GM20431 (cell line): ENCODE results near the gene TREH.

Source experiments
- in situ Hi-C: fragments of 300-500 bp; cut with MseI, MboI; formaldehyde crosslinking; loops from one replicate; pipeline ENCODE4 v1.15.0; 2020; ENCODE audit warnings: low sequenced_read_pairs; ENCODE audit not compliant: unreplicated experiment

Gene TREH

DNA sequence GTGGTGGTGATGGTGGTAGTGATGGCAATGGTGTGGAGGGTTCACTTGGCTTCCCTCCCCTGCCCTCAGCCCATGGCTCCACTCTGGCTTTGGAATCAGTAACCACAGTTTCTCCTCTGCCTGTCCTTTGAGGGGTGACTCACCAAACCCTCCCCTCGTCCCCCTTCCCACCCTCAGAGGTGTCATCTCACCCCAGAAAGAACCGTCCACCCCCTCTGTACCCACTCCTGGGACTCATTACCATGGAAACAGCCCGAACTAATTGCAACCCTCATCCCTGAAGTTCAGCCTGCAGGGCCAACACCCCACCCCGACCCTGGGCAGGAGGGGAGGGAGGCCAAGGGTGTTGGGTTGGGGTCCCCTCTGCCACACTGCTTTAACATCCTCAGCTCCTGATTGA is 45.5 kb downstream of the TREH start:
- in situ Hi-C loops: no loop called here

DNA sequence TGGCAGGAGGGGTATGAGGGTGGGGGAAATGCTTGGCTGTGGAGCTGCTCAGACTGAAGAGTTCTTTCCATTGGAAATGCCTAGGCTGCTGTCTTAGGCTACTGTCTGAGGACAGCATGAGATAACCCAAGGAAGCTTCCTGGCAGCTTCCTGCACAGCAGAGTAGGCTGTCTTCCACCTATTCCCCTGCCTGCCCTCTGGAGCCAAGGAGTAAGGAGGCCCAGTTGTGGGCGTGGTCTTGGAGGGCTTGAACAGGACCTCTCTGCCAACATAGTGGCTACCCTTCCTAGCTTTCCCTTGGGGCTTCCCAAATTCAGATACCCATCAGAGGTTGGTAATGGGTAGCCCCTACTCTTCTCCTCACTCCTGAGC is 46.1 kb downstream of the TREH start:
- in situ Hi-C loops: no loop called here

DNA sequence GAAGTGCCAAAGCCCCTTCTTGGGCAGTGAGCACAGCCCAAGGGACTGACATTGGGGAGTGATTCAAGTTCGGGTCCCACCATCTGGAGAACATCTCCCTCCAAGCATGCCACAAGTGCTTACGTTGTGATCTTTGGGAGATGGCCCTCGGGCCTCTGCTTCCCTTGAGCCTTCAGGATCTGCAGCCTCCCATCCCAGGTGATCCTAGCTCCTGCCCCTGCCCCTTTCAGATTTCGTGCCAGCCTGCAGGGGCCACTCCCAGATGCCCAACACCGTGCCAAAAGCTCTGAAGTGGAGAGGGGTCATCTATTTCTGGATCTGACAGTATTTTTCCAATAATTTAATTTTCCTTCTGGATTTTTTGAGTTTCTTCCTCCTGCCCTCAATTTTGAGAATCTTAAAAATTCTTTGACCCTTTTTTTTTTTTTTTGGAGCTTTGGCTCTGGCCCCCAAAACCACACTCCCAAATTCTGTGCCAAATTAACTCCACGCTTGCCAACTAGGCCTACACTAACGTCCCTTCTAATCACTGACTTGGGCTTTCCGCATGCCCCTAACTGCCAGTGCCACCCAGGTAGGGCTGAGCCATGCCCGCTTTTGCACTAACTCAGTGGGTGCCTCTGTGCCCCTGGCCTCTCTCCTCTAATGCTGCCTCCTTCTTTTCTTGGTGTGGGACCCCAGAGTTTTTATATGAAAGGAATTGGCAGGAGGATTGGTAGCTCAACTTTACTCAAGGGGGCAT is 46.7 kb downstream of the TREH start:
- in situ Hi-C loops: no loop called here

DNA sequence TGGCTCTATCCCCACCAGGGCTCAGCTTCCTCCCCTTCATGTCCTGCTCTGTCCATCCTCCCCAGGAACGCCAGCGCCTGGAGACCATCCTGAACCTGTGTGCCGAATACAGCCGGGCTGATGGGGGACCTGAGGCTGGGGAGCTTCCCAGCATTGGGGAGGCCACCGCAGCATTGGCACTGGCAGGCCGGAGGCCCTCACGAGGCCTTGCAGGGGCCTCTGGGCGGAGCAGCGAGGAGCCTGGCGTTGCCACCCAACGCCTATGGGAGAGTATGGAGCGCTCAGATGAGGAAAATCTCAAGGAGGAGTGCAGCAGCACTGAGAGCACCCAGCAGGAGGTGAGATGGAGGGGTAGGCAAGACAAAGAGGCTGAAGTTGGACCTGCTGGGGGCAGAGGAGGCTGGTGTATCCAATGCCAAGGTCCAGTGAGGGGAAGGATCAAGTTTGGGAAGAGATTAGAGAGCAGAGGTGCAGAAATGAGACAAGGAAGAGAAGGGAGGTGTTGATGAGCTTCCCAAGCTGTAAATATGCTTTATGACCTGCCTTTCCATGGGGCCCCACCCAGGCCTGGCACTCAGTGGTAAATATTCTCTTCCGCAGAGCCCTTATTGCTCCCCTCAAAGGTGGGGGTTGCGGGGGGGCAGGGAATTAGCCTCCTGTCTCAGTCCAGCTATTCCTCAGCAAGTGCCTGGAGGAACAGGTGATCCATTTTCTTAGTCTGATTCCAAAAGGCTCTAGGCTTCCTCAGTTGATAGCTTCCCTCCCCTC is 48.1 kb downstream of the TREH start:
- in situ Hi-C loops: no loop called here

DNA sequence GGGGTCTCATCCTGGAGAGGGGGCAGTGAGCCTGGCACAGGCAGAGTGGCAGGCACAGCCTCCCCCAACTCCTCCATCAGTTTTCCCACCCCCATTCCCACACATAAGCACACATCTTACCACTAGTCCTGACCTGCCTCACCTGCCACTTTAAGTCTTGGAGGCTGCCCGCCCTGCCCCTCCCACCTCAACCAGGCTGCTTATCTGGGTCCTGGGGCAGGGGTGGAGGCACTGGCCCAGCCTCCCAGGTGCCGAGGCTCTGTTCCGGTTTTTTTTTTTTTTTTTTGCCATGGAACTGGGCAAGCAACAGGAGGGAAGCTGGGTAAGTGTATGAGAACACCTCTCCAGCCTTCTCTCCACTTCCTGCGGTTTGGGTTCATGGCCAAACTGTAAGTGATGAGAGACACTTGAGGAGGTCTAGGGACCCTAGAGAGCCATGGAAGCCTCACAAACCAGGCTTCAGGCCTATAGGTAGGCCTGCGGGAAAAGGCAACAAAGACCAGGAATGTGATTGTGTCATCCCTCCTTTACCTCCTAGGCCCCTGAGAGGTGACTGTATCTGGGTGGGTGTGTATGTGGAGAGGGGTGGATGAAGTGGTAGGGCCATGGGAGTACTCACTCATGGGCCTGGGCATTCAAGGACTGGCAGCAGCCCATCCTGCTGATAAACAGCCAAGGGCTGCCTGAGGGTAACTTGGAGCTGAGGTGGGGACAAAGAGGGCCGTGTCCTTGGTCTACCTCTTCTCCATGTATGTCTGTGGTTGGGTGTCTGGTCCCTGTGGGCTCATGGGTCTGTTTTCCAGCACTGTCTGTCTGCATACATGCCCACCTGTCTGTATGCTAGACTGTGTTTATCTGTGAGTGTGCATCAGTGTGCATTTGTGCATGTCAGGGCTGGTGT is 49.4 kb downstream of the TREH start:
- in situ Hi-C loops: no loop called here

DNA sequence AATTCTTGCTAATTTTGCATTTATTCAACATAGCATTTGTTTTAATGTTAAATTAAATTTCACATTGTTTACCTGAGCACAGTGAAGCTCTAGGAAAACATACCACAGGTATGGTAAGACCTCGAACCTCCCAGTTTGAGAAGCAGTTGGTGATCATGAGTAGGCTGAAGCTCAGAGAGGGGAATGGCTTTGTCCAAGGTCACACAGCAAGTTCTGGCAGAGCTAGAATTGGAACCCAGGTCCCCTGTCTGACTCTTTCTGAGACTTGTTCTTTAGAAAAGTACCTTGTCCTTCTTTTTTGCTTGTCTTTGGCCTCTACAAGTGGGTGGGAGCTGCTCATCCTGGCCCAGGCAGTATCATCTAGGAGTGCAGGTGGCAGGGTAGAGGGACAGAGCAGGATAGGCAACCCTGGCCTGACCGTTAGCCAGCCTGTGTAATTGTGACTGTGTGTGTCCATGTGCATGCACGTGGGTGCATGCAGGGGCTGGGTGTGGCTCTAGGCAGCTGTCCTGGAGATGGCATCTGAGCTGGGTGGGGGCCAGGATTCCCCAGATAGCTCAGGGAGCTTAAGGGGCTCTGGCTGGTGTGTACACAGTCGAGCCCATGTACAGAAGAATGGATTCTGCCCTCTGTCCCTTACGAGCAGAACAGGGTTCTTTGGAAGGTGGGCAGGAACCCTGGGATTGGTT is 50.4 kb downstream of the TREH start:
- in situ Hi-C loops: no loop called here

DNA sequence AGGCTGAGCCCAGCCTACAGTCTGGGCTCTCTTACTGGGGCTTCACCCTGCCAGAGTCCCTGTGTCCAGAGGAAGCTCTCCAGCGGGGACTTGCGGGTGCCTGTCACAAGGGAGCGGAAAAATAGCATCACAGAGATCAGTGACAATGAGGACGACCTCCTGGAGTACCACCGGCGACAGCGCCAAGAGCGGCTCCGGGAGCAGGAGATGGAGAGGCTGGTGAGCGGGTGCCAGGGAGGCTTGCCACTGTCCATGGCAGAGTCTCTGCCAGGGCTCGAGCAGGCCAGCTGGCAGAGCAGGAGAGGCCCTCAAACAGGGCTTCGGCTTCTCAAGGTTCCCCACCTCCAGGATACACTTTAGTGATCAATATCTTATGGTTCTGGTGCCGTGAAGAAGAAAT is 51.0 kb downstream of the TREH start:
- in situ Hi-C loops: no loop called here

DNA sequence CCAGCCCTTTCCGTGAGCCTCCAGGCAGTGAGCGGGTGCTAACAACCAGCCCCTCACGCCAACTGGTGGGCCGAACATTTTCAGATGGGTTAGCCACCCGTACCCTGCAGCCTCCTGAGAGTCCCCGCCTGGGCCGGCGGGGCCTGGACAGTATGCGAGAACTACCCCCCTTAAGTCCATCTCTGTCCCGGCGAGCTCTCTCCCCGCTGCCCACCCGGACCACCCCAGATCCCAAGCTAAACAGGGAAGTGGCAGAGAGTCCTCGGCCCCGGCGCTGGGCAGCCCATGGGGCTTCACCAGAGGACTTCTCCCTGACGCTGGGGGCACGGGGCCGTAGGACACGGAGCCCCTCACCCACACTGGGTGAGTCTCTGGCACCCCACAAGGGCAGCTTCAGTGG is 51.4 kb downstream of the TREH start:
- in situ Hi-C loops: no loop called here

DNA sequence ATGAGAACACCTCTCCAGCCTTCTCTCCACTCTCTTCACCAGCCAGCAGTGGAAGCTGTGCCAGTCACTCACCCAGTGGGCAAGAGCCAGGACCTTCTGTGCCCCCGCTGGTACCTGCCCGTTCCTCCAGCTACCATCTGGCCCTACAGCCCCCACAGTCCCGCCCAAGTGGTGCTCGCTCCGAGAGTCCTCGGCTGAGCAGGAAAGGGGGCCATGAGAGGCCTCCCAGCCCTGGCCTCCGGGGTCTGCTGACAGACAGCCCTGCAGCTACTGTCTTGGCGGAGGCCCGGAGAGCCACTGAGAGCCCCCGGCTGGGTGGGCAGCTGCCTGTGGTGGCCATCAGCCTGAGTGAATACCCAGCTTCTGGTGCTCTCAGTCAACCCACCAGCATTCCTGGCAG is 51.9 kb downstream of the TREH start:
- in situ Hi-C loops: no loop called here

DNA sequence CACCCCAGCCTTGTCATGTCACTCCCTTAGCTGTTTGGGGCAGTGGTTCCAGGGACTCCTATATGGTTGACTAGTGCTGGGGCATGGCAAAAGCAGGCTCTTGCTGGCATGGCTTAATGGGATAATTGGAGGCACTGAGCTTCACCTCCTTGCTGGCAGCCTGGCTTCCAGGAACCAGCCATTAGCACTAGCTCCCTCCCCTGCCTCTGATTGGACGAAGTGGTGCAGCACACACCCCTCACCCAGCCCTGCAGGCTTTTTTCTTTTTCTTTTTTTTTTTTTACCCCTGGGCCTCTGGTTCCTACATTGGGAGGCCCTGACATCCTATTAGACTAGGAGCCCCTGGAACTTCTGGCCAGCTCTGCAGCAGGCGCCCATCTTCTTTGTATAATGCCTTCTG is 53.5 kb downstream of the TREH start:
- in situ Hi-C loops: no loop called here

DNA sequence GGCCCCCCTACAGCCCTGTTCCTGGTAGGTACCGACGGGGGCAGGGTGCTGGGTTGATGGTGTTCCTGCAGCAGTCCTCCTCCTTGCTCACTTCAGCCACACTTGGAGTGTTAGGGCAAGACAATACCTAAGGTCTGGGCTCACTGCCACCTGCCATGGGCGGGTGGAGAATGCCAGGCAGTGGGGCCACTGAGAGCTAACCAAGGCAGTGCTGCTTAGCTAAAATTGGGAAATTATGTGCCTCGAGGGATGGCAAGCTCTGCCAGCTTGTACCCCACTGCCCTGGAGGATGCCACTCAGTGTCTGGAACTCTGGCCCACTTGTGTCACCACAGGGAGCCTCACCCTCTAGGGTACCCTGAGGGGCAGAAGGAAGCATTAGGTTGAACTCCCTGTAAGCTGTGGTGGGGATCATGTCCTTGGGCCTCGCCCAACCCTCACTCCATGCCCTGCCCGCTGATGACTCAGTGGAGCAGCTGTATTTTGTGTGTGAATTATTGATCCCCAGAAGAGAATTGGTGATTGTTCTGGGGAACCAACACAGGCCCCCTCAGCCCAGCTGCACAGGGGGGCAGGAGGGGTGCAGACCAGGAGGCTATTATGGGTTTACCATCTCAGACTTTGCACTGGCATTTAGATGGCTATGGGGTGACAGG is 54.3 kb downstream of the TREH start:
- in situ Hi-C loops: no loop called here

DNA sequence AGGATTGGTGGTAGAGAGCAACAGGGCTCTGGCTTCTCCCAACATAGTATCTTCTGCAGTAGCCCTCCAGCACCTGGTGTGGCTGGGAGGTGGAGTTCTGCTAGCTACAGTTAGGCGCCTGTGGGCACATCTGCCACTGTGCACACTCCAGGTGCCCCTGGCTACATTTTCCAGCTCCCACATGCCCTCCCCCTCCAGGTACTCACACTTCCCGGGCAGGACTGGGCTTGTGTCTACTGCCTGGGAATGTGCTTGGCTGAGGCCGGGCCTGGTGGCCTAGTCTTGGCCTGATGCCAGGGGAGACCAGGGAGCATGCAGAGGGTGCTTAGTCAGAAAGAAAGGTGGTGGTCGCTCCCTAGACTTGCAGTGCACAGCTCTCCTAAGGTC is 56.2 kb downstream of the TREH start:
- in situ Hi-C loops: no loop called here

DNA sequence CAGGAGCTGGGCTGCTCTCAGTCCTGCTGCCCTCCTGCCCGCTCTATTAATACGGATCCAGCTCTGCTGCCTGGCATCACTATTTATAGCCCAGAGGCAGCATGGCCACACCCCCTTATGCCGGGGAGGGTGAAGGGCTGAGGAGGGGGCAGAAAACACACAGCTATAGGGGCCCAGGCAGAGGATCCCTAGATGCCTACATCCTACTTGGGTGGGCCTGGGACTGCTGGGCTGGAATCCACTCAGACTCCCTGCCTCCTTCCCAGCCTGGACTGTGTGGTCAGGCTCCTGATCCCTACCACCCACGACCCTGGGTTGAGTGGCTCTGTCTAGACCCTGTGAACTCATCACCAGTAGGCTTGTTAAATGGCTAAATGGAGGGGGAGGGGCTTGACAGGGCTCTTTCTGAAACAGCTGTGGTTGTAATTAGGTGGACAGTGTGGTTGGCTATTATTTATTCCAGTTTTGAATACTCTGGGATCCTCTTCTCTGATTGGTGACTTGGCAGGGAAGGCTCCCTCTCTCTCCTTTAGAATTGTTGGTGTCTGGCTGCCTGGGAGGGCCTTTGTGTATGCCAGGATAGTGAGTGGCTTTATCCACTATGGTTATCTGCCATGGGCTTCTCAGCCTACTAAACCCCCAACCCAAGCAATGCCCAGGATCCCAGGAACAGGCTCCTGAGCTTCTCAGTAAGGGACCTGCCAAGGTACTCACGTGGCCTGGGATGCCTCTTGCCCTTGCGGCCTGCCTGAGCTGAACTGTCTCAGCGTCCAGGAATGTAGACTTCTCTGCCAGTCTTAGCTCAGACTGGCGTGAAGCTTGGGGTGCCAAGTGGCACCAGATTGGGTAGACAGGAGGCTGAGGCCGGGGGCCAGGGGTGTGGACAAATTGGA is 56.8 kb downstream of the TREH start:
- in situ Hi-C loops: no loop called here

DNA sequence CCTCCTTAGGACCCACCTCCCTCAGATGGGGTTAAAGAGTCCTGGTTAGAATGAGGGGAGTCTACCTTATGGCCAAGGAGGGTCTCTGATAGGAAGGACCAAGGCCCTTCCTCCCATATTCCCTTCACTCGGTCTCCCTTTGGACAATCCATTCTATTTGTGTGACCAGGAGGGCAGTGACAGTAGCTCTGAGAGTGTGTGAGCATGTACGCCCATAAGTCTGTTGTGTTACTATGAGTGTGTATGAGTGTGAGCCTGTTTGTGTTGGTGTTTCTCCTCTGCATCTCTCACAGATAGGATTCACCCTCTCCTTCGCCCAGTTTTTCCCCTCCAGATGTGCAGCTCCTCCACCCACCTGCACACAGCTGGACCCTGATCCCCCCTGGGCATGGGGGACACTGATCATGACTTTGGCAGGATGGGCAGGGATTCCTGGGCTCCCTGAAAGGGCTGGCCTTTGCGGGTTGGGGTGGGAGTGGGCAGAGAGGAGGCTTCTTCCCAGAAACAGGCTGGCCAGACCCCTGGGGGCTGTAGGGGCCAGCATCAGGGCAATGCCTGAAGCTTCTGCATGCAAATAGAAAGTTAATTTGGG is 57.6 kb downstream of the TREH start:
- in situ Hi-C loops: no loop called here

DNA sequence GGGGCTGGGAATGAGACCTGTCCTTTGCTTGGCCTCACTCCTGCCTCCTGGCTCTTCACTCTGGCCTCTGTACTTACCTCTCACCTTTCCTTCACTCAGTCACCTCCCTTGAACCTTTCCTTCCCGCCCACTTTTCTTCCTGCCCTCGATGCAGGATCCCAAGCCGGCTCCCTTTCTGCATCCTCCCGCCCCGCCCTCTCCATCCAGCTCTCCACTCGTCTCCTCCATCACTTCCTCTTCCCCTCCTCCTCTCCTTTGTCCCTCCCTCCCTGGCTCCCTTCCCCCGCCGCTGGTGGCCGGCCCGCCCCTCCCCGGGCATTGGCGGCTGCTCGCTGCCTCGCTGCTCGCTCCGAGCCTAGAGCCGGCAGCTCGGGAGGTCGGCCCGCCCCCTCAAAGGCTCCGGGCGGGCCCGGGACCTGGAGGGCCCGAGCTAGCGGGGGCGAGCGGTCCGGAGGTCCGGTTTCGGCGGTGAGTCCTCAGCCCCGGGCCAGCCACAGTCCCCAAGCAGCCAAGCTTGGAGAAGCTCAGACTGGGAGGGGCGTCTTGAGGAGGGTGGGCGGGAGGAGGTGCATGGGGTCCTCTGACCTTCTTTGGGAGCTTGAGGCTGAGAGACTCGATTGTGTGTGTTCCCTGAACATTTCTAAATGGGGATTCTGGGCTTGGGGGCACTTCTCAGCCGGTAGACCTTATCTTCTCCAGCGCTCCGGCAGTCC is 58.2 kb downstream of the TREH start:
- in situ Hi-C loops: no loop called here

DNA sequence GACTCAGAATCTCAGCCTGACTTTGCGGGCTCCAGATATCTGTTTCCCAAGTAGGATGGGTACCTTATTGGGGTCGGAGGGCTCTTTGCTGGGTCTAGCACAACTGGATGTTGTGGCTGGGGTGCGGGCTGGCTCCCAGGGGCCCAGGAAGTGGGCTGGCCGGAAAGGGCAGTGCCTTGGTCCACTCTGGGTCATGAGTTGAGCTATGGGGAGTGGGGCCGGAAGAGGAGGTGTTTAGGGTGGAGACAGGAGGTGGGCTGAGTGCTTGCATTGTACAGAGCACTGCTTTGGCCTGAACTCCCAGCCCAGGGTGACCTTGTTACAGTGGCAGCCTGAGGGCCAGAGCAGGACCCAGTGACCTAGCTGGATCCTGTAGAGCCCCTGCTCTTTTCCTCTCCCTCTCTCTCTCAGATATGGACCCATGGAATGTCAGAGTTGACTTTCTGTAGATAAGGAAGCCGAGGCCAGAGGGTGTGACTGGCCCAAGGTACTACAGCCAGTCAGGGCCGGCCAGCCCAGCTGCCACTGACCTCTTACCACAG is 58.9 kb downstream of the TREH start:
- in situ Hi-C loops: no loop called here

DNA sequence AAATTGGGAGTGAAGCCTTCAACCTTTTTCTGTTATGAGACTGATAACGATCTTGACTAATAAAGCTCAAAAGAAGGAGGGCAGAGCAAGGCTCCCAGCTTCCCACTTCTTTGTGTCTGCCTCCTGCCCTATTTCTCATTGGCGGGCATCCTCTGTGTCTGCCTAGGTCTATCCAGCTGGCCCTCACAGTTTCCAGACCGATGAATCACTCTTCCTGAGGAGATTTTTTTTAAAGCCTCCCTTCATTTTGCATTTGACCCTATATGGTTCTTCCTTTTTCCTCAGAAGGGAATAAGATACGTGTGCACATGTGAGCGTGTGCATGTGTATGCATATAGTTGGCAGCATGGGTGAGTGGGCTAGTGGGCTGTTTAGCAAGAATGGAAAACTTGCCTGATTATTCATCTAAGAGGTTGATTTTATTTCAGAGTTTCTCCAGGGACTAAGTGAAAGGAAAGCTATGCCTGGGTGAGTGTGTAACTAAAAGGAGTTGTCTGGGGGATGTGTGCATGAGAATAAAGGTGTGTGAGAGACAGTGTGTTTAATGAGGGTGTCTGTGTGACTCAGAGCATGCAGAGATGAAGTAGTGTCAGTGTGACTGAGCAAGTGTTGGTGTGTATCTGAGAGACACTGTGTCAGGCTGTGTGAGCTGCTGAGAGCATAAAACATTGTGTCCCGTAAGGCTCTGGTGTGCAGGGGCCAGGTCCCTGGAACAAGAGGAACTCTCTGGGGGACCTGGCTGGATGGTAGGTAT is 59.8 kb downstream of the TREH start:
- in situ Hi-C loops: no loop called here
